ENCODE data around the gene CTAGE4.
"Not testable (repeated sequence)": the region's sequence is repeated elsewhere in the genome, so short reads cannot be mapped to it uniquely, and the experiment has no call there.

GRCh38 chr7:144188578-144189171 is 5.4 kb downstream of the CTAGE4 start:
- TF ChIP-seq POLR2A (IDR thresholded peaks at IDR 0.05; ENCODE audit: low read length); GATA1 (IDR thresholded peaks at IDR 0.05; ENCODE audit: low read depth, low read length): not testable (repeated sequence)

Measured in erythroblast (primary cell).